Astrocyte of the spinal cord (primary cell): Measurements from ENCODE around the gene BEX3.
"Not testable (repeated sequence)": the region's sequence is repeated elsewhere in the genome, so short reads cannot be mapped to it uniquely, and the experiment has no call there.

ENCODE experiments used
- DNase-seq: peaks from one replicate; pipeline ENCODE4 v3.0.0; 2011; ENCODE audit warnings: low read depth, low spot score
- H3K4me3 ChIP-seq: 2 replicates; pipeline ENCODE4 v1.5.1; 2011; ENCODE audit warnings: low read depth, mild to moderate bottlenecking, low read length, moderate library complexity
- in situ Hi-C: cut with HindIII; loops from 2 replicates; pipeline ENCODE4 v1.10.0; 2017; ENCODE audit warnings: low sequenced_read_pairs
- TF ChIP-seq, protein P1 (sequence below): IDR thresholded peaks from 2 replicates; pipeline ENCODE4 v1.5.1; 2012; ENCODE audit warnings: low read depth, mild to moderate bottlenecking, low read length, inconsistent platforms

BEX3 gene

DNA sequence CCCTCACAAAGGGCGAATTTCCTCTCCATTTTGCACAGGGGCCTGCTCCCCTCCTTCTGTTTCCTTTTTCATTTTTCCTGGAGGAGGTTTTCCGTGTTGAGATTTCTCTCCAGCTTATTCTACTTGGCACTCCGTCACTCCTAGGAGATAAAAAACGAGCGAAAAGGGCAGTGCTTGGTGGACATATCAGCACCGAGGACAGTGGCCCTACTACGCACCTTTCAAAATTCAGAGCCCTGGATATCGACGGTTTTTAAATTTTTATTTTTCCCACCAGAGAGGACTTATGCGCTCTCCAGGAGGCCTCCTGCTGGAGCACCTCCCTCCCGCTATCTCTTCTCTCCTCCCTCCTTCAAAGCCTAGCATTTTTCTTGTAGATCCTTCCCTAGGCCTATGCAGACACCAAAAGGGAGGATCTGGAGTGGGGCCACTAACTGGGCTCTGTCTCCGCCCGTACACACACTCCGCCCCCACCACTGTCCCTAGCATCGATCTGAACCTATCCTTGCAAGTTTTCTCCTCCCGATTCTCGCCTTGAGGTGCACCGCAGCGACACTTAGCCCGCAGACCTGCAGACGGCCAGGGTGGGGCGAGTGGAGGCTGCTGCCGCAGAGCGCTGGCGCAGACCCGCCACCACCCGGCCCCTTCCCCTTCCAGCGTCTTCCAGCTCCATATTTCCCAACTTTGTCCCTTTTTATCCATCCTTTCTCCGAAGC, 28.5 kb upstream of the BEX3 start:
- no peak for DNase-seq
- in situ Hi-C loops, result no loop called here
- TF ChIP-seq, protein P1, sequence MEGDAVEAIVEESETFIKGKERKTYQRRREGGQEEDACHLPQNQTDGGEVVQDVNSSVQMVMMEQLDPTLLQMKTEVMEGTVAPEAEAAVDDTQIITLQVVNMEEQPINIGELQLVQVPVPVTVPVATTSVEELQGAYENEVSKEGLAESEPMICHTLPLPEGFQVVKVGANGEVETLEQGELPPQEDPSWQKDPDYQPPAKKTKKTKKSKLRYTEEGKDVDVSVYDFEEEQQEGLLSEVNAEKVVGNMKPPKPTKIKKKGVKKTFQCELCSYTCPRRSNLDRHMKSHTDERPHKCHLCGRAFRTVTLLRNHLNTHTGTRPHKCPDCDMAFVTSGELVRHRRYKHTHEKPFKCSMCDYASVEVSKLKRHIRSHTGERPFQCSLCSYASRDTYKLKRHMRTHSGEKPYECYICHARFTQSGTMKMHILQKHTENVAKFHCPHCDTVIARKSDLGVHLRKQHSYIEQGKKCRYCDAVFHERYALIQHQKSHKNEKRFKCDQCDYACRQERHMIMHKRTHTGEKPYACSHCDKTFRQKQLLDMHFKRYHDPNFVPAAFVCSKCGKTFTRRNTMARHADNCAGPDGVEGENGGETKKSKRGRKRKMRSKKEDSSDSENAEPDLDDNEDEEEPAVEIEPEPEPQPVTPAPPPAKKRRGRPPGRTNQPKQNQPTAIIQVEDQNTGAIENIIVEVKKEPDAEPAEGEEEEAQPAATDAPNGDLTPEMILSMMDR, result no peak
- H3K4me3 ChIP-seq, result no peak overlapping the region

DNA sequence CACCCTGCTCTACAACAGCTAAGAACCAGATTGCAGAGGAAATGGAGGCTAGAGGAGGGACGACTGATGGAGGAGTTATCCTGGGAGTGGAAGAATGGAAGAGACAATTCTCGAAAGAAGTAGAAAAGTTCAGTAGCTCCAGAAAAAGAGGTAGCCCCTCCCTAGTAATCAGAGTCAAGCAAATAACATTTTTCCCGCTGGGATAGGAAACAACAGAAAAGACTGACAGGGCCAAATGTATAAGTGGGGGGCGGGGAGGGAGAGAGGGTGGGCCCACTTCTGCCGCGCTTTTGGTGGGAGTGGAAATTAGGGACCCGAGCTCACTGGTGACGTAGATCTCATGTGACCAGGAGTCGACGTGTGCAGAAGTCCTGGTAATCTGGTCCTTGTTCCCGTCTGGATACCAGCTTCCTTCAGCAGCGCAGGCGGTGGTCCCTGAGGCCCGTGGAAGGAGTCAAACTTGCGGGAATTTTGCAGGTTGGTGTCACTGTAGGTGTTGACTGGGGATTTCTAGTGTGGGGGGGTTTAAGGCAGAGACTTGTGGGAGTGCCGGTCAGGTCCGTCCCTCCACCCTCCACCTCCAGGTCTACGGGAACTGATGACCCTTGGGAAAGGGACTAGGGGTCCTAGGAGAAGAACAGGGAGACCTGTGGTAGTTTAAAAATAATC, 20.1 kb upstream of the BEX3 start, which contains the start of gene TCEAL9:
TCEAL9 (plus strand) TSS at position 377 of the 669 bp plus-strand sequence. CDS start 1,179 bp downstream, outside the sequence.
- TF ChIP-seq, protein P1, result no peak
- peak within 1 kb of the TSS; percentile 89 for H3K4me3 ChIP-seq
- peak; percentile 69 for DNase-seq
- in situ Hi-C loops, result no loop called here

DNA sequence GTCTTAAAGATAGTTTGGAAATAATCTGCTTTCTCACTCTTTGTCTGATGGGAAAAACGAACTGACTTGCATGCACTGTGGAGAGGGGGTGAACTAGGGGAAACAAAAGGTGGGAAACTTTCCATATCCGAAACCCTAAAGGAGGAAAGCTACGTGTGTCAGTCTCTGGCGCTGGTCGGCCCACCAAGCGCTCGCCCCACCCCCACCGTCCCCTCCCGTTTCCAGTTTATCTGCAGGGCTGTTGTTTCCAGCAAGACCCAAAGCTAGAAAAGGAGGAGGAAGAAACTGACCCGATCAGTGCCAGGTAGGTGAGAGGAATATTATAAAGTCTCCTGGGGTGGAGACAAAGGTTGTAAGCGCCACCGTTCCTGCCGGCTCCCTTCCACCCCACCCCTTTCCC, 19.5 kb upstream of the BEX3 start:
- in situ Hi-C loops, result no loop called here
- DNase-seq, result no peak
- H3K4me3 ChIP-seq, result peak overlapping the region; percentile 89
- TF ChIP-seq, protein P1, result no peak

DNA sequence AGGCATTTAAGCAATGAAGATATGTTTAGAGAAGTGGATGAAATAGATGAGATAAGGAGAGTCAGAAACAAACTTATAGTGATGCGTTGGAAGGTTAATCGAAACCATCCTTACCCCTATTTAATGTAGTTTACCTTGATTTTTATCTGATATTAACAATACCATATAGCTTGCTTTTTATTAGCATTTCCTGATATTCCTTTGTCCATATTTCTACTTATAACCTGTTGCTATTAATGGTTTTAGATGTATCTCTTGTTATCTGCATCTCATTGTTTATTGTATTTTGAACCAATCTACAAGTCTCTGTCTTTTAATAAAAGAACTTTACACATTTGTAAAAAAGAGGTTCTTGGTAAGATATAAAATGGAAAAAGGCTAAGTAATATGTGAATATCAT, 18.5 kb upstream of the BEX3 start:
- peak overlapping the region; percentile 89 for H3K4me3 ChIP-seq
- TF ChIP-seq, protein P1, result no peak
- in situ Hi-C loops, result no loop called here
- no peak for DNase-seq

DNA sequence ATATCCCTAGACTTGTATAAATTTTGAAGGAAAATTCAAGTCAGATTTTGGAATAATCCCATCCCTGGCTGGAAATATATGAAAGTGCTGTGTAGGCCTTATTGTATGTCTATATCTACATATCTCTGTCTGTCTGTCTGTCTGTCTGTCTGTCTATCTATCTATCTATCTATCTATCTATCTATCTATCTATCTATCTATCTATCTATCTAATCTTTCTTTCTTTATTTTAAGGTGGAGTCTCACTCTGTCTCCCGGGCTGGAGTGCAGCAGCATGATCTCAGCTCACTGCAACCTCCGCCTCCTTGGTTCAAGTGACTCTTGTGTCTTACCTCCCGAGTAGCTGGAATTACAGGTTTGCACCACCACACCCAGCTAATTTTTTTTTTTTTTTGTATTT, 16.7 kb upstream of the BEX3 start:
- H3K4me3 ChIP-seq, DNase-seq, in situ Hi-C loops: not testable (repeated sequence)

DNA sequence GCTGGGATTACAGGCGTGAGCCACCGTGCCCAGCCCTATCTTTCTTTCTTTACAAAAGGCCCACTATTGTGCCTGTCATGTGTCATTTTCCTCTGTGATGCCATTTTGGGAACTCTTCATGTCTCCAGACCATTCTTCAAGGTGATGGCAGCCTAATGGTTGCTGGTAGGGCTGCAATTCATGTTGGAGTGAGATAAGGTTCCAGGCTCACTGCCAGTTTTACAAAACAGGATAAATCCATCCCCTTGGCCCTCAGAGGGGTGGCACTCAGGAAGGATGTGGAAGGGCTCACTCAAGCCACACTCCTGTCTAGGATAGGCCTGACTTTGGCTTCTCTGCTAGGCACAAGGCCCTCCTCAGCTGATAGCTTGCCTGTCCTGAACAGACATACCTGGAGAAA, 16.2 kb upstream of the BEX3 start:
- DNase-seq, result no peak
- TF ChIP-seq, protein P1, result no peak
- in situ Hi-C loops, result no loop called here
- H3K4me3 ChIP-seq, result no peak overlapping the region

DNA sequence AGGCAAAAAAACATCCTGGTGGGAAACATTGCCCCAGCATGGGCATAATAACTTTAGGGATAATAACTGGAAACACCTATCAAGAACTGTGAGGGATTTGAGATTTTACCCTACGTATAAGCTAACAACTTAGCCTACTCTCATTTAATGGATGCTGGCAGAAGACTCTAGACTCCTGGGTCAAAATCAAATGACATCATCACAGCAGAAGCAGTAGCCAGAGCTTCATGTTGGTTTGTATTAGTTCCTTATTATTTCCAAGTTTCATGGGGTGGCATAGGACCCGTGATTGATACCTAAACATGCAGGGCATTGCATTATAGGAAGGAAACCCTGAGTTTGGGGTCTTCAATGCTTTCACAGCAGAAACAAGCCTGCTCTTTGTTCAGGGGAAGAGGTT, 15.4 kb upstream of the BEX3 start:
- H3K4me3 ChIP-seq, result no peak overlapping the region
- in situ Hi-C loops, result no loop called here
- TF ChIP-seq, protein P1, result no peak
- DNase-seq, result no peak
